Panc1 (cell line): Measurements from ENCODE around the gene DCAF17. TPM values are rescaled to one million over a fixed set of nuclear protein-coding genes. Genes with fewer than 3 reads are reported as not detected.

ENCODE experiments used
- ATAC-seq: fragments of 200-7000 bp; cut with Tn5 transposase; 2 replicates; pipeline ENCODE4 v1.9.1; 2020; ENCODE audit warnings: mild to moderate bottlenecking, moderate library complexity
- BruUV-seq: library from RNA; stranded (reverse); fragments of 400-500 nt; replicated peaks from 2 replicates; lab custom pipeline; 2021; lab: Mats Ljungman, UMichigan
- CTCF ChIA-PET: fragments of 300-600 bp; sonication (Branson Sonifier 250); formaldehyde crosslinking; loops from one replicate; lab custom pipeline; 2022; ENCODE audit warnings: antibody characterized with exemption; lab: Charles Lee
- POLR2A ChIA-PET: fragments of 300-600 bp; sonication (Branson Sonifier 250); formaldehyde crosslinking; loops from one replicate; lab custom pipeline; 2022; ENCODE audit warnings: antibody characterized with exemption; lab: Charles Lee
- DNase-seq: peaks from one replicate; pipeline ENCODE4 v3.0.0-alpha.2; 2010; ENCODE audit warnings: low read depth, low spot score
- H3K27ac ChIP-seq: 2 replicates; pipeline ENCODE4 v1.5.1; 2011; ENCODE audit warnings: mild to moderate bottlenecking, low read length, inconsistent platforms
- H3K27me3 ChIP-seq: fragments of 200-500 bp; sonication (Bioruptor generic); 2 replicates; pipeline ENCODE4 v1.6.0; 2014; ENCODE audit warnings: low read length, inconsistent platforms; ENCODE audit not compliant: control insufficient read depth, insufficient read depth
- H3K36me3 ChIP-seq: fragments of 200-500 bp; sonication (Bioruptor generic); 2 replicates; pipeline ENCODE4 v1.5.1; 2014; ENCODE audit warnings: inconsistent platforms, mild to moderate bottlenecking, low read length, moderate library complexity; ENCODE audit not compliant: control insufficient read depth, insufficient read depth
- H3K4me1 ChIP-seq: 2 replicates; pipeline ENCODE4 v1.5.1; 2011; ENCODE audit warnings: inconsistent platforms, mild to moderate bottlenecking, low read length, moderate library complexity; ENCODE audit not compliant: control insufficient read depth, insufficient read depth
- H3K4me3 ChIP-seq, 2 experiments: 2 replicates each; pipeline ENCODE4 v1.5.1; 2011 to 2012; ENCODE audit warnings: low read depth in 2 of 2, low read length in 2 of 2, mild to moderate bottlenecking in 2 of 2, inconsistent platforms in 1 of 2, moderate library complexity in 1 of 2
- H3K9me3 ChIP-seq: fragments of 200-500 bp; sonication (Bioruptor generic); 2 replicates; pipeline ENCODE4 v1.5.1; 2014; ENCODE audit warnings: low read depth, mild to moderate bottlenecking, inconsistent platforms, low read length, moderate library complexity; ENCODE audit not compliant: control insufficient read depth, insufficient read depth
- CTCF ChIP-seq: fragments of 450-650 bp; IDR thresholded peaks from 2 replicates; pipeline ENCODE4 v1.5.1; 2017; ENCODE audit warnings: mild to moderate bottlenecking
- POLR2AphosphoS5 ChIP-seq: IDR thresholded peaks from 2 replicates; pipeline ENCODE4 v1.6.1; 2012; ENCODE audit warnings: mild to moderate bottlenecking, low read depth, low read length, moderate library complexity
- REST ChIP-seq, 2 experiments: IDR thresholded peaks; 2 replicates each; pipeline ENCODE4 v1.6.1; 2011 to 2012; ENCODE audit warnings: low read depth in 2 of 2, control low read depth in 1 of 2, low read length in 1 of 2, mild to moderate bottlenecking in 1 of 2, moderate library complexity in 1 of 2; ENCODE audit not compliant: insufficient read depth in 1 of 2
- SIN3A ChIP-seq: IDR thresholded peaks from 2 replicates; pipeline ENCODE4 v1.6.1; 2012; ENCODE audit warnings: low read depth, mild to moderate bottlenecking, low read length, moderate library complexity, borderline replicate concordance; ENCODE audit not compliant: insufficient read depth
- TCF7L2 ChIP-seq: IDR thresholded peaks from 2 replicates; pipeline ENCODE4 v1.6.1; 2011; ENCODE audit warnings: mild to moderate bottlenecking, low read depth, low read length, inconsistent platforms
- in situ Hi-C: cut with HindIII; loops from 2 replicates; pipeline ENCODE4 v1.10.0; 2016; ENCODE audit warnings: low sequenced_read_pairs, low pct_unique_long_range_greater_than_20kb
- intact Hi-C: fragments of 100-400 bp; cut with micrococcal nuclease; formaldehyde crosslinking; loops from one replicate; pipeline ENCODE4 v1.10.0; 2022; ENCODE audit not compliant: unreplicated experiment
- total RNA-seq: library from RNA; stranded (reverse); gene quantifications from one replicate; pipeline ENCODE4 v1.2.1, GENCODE V29; 2021; ENCODE audit not compliant: unreplicated experiment

DCAF17 gene
- total RNA-seq, 1 experiment from 2014 or later: 19.0 TPM

- ATAC-seq (no peak), DNase-seq (no peak)
- Histone ChIP-seq H3K27ac (peak overlapping the region; percentile 17; the same call in 1 of the 2 replicates), H3K4me3 (no peak overlapping the region), H3K4me1 (peaks cover 6% of the 10 kb centered on the region; the same call in 1 of the 2 replicates), H3K27me3 (no peaks in the 10 kb centered on the region), H3K36me3 (no peaks in the 10 kb centered on the region), H3K9me3 (no peaks in the 10 kb centered on the region)
- POLR2A ChIA-PET: interaction anchor here (0.6 kb wide), 1 partner anchor 258 kb away, joined by 3 read pairs; no protein-coding TSS in a partner anchor
- CTCF ChIA-PET: interaction anchor here (0.6 kb wide), 1 partner anchor 121 kb away, joined by 4 read pairs; no protein-coding TSS in a partner anchor
- BruUV-seq: no TSS peak
- intact Hi-C loops: no loop called here
- in situ Hi-C loops: no loop called here
- TF ChIP-seq CTCF (no peak), POLR2AphosphoS5 (no peak), TCF7L2 (no peak)
Measured at GRCh38 chr2:171410624-171411023, 23.4 kb upstream of the DCAF17 start.

GRCh38 chr2:171411214-171411613 lies 22.8 kb upstream of the DCAF17 start:
- ATAC-seq (no peak), DNase-seq (no peak)
- intact Hi-C loops (no loop called here), in situ Hi-C loops (no loop called here)
- Histone ChIP-seq H3K4me1 (peaks cover 11% of the 10 kb centered on the region), H3K27ac (no peak overlapping the region), H3K4me3 (no peak overlapping the region), H3K9me3 (no peaks in the 10 kb centered on the region), H3K36me3 (no peaks in the 10 kb centered on the region), H3K27me3 (no peaks in the 10 kb centered on the region)
- POLR2A ChIA-PET: no interaction called here
- CTCF ChIA-PET: interaction anchor here (0.6 kb wide), 1 partner anchor 120 kb away, joined by 4 read pairs; no protein-coding TSS in a partner anchor
- TF ChIP-seq SIN3A (no peak), REST (IDR thresholded peaks at IDR 0.05; ENCODE audit: insufficient read depth in 1 of 2, low read depth in 2 of 2, low read length in 1 of 2) (no peak), POLR2AphosphoS5 (no peak), CTCF (no peak), TCF7L2 (no peak)
- BruUV-seq: no TSS peak
